Natural killer cell (primary cell): ENCODE measurements around the gene CCDC7. TPM values are rescaled to one million over a fixed set of nuclear protein-coding genes. Genes with fewer than 3 reads are reported as not detected.

Source experiments
- ATAC-seq, 3 donors: fragments of 150-1000 bp in 2 of 3; fragments of 200-7000 bp in 1 of 3; cut with Tn5 transposase; 1 replicate in 1 of 3; 2 replicates in 2 of 3; pipeline ENCODE4 v1.10.0; 2021; ENCODE audit warnings: mild to moderate bottlenecking in 2 of 3, moderate library complexity in 2 of 3
- DNase-seq, 2 donors: peaks; one replicate each; pipeline versions ENCODE4 v3.0.0 to v3.0.0-alpha.2; 2013 to 2021; ENCODE audit warnings: mixed read lengths in 1 of 2
- H3K27ac ChIP-seq: one replicate; pipeline ENCODE4 v1.5.1; 2013; ENCODE audit warnings: mild to moderate bottlenecking, low read length
- H3K27me3 ChIP-seq: one replicate; pipeline ENCODE4 v1.6.1; 2013; ENCODE audit warnings: low read length; ENCODE audit not compliant: control insufficient read depth, insufficient read depth
- H3K36me3 ChIP-seq: one replicate; pipeline ENCODE4 v1.6.1; 2013; ENCODE audit warnings: low read length; ENCODE audit not compliant: control insufficient read depth, insufficient read depth
- H3K4me1 ChIP-seq: one replicate; pipeline ENCODE4 v1.6.1; 2013; ENCODE audit warnings: low read length; ENCODE audit not compliant: control insufficient read depth, insufficient read depth
- H3K4me3 ChIP-seq: one replicate; pipeline ENCODE4 v1.5.1; 2013; ENCODE audit warnings: low read length
- H3K9me3 ChIP-seq: one replicate; pipeline ENCODE4 v1.6.1; 2013; ENCODE audit warnings: low read length; ENCODE audit not compliant: control insufficient read depth, insufficient read depth
- H3K27ac Mint-ChIP-seq, 2 donors: one replicate each; pipeline ENCODE4 v1.8.0; 2022; ENCODE audit warnings: mild to moderate bottlenecking in 2 of 2, mixed read lengths in 2 of 2, moderate library complexity in 1 of 2
- H3K27me3 Mint-ChIP-seq, 2 donors: one replicate each; pipeline ENCODE4 v1.8.0; 2022; ENCODE audit warnings: low read depth in 2 of 2, mixed read lengths in 2 of 2
- H3K36me3 Mint-ChIP-seq: one replicate; pipeline ENCODE4 v1.8.0; 2022; ENCODE audit warnings: mixed read lengths
- H3K4me1 Mint-ChIP-seq, 2 donors: one replicate each; pipeline ENCODE4 v1.8.0; 2022; ENCODE audit warnings: mixed read lengths in 2 of 2
- H3K4me3 Mint-ChIP-seq: one replicate; pipeline ENCODE4 v1.8.0; 2022; ENCODE audit warnings: mild to moderate bottlenecking, moderate library complexity, mixed read lengths
- H3K9me3 Mint-ChIP-seq, 2 donors: one replicate each; pipeline ENCODE4 v1.8.0; 2022; ENCODE audit warnings: mixed read lengths in 2 of 2
- CTCF ChIP-seq: fragments of 200-600 bp; IDR thresholded peaks from one replicate; pipeline ENCODE4 v1.8.0; 2022; ENCODE audit warnings: antibody characterized with exemption
- WGBS: methylation state at CpG from one replicate; pipeline ENCODE4 v1.1.7; 2013; ENCODE audit warnings: missing lambda C conversion rate; ENCODE audit not compliant: insufficient coverage; 5-methylcytosine and 5-hydroxymethylcytosine counted together
- intact Hi-C: fragments of 100-400 bp; cut with micrococcal nuclease; formaldehyde crosslinking; loops from one replicate; pipeline ENCODE4 v1.14.2; 2022
- total RNA-seq, 4 donors: library from RNA; stranded (reverse); fragments of 120-200 nt in 1 of 4; gene quantifications; one replicate each; pipeline versions ENCODE4 v1.2.3 to v1.2.4, GENCODE V29; 2013 to 2022

CCDC7 gene
- total RNA-seq, 3 donors from 2014 or later (not counting 1 experiment from before 2014, with no cell fraction given) = 39.0 to 51.1 (median 42.8) TPM

DNA sequence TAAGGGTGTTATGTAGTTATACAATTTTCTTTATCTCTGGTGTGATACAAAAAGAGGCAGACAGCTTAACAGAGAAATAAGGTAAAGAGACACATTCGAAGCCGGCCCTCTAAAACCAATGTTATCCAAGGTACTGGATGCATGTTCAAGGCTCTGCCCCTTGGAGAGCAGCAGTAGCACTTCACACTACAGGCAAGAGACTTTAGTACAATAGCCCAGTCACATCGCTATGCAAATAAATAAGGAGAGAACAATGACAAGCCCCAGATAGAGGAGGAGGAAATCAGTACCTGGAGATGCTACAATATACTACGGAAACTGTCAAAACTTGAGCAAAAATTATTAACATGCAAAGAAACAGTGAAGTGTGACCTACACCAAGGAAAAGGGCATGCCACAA is 401.0 kb downstream of the CCDC7 start:
- TF ChIP-seq CTCF = no peak

DNA sequence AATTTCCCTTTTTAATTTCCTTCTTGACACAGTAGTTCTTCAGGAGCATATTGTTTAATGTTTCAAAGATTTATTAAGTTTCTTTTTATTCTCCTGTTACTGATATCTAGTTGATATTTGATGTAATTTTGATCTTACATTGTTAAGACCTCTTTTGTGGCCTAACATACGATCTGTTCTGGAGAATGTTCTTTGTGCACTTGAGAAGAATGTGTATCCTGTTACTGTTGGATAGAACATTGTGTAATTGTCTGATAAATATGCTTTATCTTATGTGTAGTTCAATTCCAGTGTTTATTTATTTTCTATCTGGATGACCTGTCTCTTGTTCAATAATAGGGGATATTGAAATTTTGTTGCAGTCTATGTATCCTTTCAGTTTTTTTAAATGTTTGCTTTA is 405.4 kb downstream of the CCDC7 start:
- Mint-ChIP-seq H3K36me3 (no peaks in the 10 kb centered on the region), H3K27me3 (no peaks in the 10 kb centered on the region), H3K27ac (no peak overlapping the region), H3K9me3 (no peaks in the 10 kb centered on the region), H3K4me1 (no peaks in the 10 kb centered on the region), H3K4me3 (no peak overlapping the region)
- no peak overlapping the region for H3K4me3 ChIP-seq
- H3K4me1 ChIP-seq = no peaks in the 10 kb centered on the region
- ATAC-seq = no peak
- intact Hi-C loops = no loop called here
- TF ChIP-seq CTCF = no peak
- H3K9me3 ChIP-seq = no peaks in the 10 kb centered on the region
- no peaks in the 10 kb centered on the region for H3K36me3 ChIP-seq
- H3K27ac ChIP-seq = no peak overlapping the region
- no peaks in the 10 kb centered on the region for H3K27me3 ChIP-seq
- WGBS = 0% methylated on average over 1 of the region's 1 CpG
- no peak for DNase-seq

More for the DNA sequence above, 401.0 kb downstream of the CCDC7 start:
- 100% methylated on average over 4 of the region's 4 CpGs for WGBS
- peaks cover under 1% of the 10 kb centered on the region in 2 donors for H3K27me3 Mint-ChIP-seq
- Histone ChIP-seq H3K9me3 (no peaks in the 10 kb centered on the region), H3K27ac (no peak overlapping the region), H3K4me1 (no peaks in the 10 kb centered on the region), H3K4me3 (no peak overlapping the region), H3K27me3 (no peaks in the 10 kb centered on the region), H3K36me3 (no peaks in the 10 kb centered on the region)
- H3K36me3 Mint-ChIP-seq = no peaks in the 10 kb centered on the region
- no peak for ATAC-seq
- H3K4me1 Mint-ChIP-seq = no peaks in the 10 kb centered on the region
- H3K4me3 Mint-ChIP-seq = no peak overlapping the region
- no peak overlapping the region for H3K27ac Mint-ChIP-seq
- no peaks in the 10 kb centered on the region for H3K9me3 Mint-ChIP-seq
- no peak for DNase-seq
- intact Hi-C loops = no loop called here

- H3K4me1 Mint-ChIP-seq = peaks cover 0 to 5% of the 10 kb centered on the region in 2 donors
- WGBS = 29% methylated on average over 1 of the region's 2 CpGs
Observed at GRCh38 chr10:32854435-32854834, 408.5 kb downstream of the CCDC7 start.

More at GRCh38 chr10:32854435-32854834, 408.5 kb downstream of the CCDC7 start:
- Histone ChIP-seq H3K27me3 (no peaks in the 10 kb centered on the region), H3K36me3 (no peaks in the 10 kb centered on the region), H3K9me3 (no peaks in the 10 kb centered on the region), H3K4me1 (no peaks in the 10 kb centered on the region), H3K27ac (no peak overlapping the region), H3K4me3 (no peak overlapping the region)
- no peaks in the 10 kb centered on the region for H3K27me3 Mint-ChIP-seq
- no peaks in the 10 kb centered on the region for H3K9me3 Mint-ChIP-seq
- no peak for ATAC-seq
- intact Hi-C loops = no loop called here
- H3K4me3 Mint-ChIP-seq = no peak overlapping the region
- no peaks in the 10 kb centered on the region for H3K36me3 Mint-ChIP-seq
- TF ChIP-seq CTCF = no peak
- no peak for DNase-seq
- no peak overlapping the region for H3K27ac Mint-ChIP-seq
